NCI-H1092 (cell line): Measurements from ENCODE around the gene IGF2BP3.
"Not testable (repeated sequence)": the region's sequence is repeated elsewhere in the genome, so short reads cannot be mapped to it uniquely, and the experiment has no call there.

ENCODE experiments used
- DNase-seq: peaks from one replicate; lab custom pipeline; 2025; lab: John Stamatoyannopoulos, UW

The IGF2BP3 gene

GRCh38 chr7:23470330-23471105, at the start of gene IGF2BP3:
Gene IGF2BP3, minus strand, starts transcription at chr7:23470491. Its CDS starts 381 bp downstream, at chr7:23470110.
- peak; percentile 96 for DNase-seq

- no peak for DNase-seq
Observed at GRCh38 chr7:23514755-23515154, 44.5 kb upstream of the IGF2BP3 start.

GRCh38 chr7:23513746-23514145, 43.5 kb upstream of the IGF2BP3 start:
- not testable (repeated sequence) for DNase-seq

- DNase-seq = no peak
Observed at GRCh38 chr7:23494009-23494408, 23.7 kb upstream of the IGF2BP3 start.

- DNase-seq = no peak
Observed at GRCh38 chr7:23491502-23491901, 21.2 kb upstream of the IGF2BP3 start.

- no peak for DNase-seq
Observed at GRCh38 chr7:23490357-23491135, 20.3 kb upstream of the IGF2BP3 start.

GRCh38 chr7:23488714-23489113, 18.4 kb upstream of the IGF2BP3 start:
- DNase-seq = not testable (repeated sequence)

- no peak for DNase-seq
Observed at GRCh38 chr7:23487670-23488069, 17.4 kb upstream of the IGF2BP3 start.

GRCh38 chr7:23486002-23486773, 15.9 kb upstream of the IGF2BP3 start:
- DNase-seq = no peak

GRCh38 chr7:23482686-23483085, 12.4 kb upstream of the IGF2BP3 start:
- DNase-seq = no peak

- DNase-seq = no peak
Observed at GRCh38 chr7:23477962-23478866, 7.9 kb upstream of the IGF2BP3 start.

GRCh38 chr7:23477157-23477499, 6.8 kb upstream of the IGF2BP3 start:
- no peak for DNase-seq

- DNase-seq = no peak
Observed at GRCh38 chr7:23476286-23477156, 6.2 kb upstream of the IGF2BP3 start.

GRCh38 chr7:23475576-23475839, 5.2 kb upstream of the IGF2BP3 start:
- DNase-seq = no peak

- peak; percentile 61 for DNase-seq
Observed at GRCh38 chr7:23474829-23475575, 4.7 kb upstream of the IGF2BP3 start.

- peak; percentile 99 for DNase-seq
Observed at GRCh38 chr7:23474094-23474828, 4.0 kb upstream of the IGF2BP3 start.

GRCh38 chr7:23473844-23474093, 3.5 kb upstream of the IGF2BP3 start:
- DNase-seq = peak; percentile 69

- peak; percentile 41 for DNase-seq
Observed at GRCh38 chr7:23472956-23473843, 2.9 kb upstream of the IGF2BP3 start.

- DNase-seq = no peak
Observed at GRCh38 chr7:23472556-23472955, 2.3 kb upstream of the IGF2BP3 start.
